DMS 273 (cell line): ENCODE measurements around the gene DCST1.

Source experiments
- DNase-seq: peaks from one replicate; lab custom pipeline; 2025; ENCODE audit not compliant: unreplicated experiment; lab: John Stamatoyannopoulos, UW

The DCST1 gene

DNA sequence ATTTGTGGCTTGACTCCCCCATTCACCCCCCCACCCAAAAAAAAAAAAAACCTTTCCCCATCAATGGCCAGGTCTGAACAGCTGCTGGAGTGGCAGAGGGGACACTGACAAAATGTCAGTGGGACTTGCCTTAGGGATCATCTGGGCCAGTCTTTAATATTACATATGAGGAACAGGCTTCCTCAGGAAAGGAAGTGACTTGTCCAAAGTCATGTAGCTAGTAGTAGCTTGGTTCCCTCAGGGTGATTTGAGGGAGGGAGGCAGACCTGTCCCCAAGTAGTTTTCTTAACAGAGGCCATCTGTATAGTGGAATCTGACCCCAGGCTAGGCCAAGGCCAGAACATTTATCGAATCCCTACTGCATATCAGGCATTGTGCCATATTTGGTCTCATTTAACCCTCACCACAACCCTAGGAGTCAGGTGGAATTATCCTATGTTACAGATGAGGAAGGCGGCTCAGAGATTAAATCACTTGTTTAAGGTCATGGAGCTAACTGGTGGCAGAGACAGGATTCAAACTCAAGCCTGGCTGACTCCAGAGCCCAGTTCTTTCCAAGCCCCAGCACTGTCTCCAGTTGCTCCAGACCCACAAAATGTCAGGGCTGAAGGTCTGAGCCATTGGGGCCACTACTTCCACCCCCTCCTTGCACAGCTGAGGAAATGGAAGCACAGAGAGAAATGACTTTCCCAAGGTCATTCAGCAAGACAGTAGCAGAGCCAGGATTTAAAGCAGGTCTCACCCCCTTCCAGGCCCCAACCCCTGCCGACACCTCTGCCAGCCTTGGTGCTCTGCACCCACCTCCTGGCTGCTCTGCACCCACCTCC lies 20.6 kb upstream of the DCST1 start:
- DNase-seq: no peak

DNA sequence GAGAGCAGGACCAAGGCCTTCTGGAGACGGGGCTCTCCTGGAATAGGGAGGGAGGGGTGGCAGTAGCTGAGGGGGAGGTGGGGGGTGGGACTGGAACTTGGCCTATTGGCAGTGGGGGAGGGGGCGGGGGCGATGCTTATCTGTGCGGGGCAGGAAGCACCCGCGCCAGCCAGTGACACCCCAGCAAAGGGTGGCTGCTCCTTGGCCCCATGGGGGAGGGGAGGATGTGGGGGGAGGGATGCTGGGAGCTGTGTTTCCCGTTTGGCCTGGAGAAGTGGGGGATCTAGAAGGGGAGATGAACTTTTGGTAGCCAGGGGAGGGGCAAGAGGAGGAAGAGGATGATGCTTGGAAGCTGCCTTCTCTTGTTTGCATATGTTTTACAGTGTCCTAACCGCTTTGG lies 20.0 kb upstream of the DCST1 start:
- DNase-seq: no peak

DNA sequence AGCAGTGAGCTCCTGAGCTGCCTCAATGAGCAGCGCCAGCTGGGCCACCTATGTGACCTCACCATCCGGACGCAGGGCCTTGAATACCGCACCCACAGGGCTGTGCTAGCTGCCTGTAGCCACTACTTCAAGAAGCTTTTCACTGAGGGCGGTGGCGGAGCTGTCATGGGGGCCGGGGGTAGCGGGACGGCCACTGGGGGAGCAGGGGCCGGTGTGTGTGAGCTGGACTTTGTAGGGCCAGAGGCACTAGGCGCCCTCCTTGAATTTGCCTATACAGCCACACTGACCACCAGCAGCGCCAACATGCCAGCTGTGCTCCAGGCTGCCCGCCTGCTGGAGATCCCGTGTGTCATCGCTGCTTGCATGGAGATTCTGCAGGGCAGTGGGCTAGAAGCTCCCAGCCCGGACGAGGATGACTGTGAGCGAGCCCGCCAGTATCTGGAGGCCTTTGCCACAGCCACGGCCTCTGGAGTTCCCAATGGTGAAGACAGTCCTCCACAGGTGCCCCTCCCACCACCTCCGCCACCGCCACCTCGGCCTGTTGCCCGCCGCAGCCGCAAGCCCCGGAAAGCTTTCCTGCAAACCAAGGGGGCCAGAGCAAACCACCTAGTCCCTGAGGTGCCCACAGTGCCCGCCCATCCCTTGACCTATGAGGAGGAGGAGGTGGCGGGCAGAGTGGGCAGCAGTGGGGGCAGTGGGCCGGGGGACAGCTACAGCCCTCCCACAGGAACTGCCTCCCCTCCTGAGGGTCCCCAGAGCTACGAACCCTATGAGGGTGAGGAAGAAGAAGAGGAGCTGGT lies 18.7 kb upstream of the DCST1 start:
- no peak for DNase-seq

DNA sequence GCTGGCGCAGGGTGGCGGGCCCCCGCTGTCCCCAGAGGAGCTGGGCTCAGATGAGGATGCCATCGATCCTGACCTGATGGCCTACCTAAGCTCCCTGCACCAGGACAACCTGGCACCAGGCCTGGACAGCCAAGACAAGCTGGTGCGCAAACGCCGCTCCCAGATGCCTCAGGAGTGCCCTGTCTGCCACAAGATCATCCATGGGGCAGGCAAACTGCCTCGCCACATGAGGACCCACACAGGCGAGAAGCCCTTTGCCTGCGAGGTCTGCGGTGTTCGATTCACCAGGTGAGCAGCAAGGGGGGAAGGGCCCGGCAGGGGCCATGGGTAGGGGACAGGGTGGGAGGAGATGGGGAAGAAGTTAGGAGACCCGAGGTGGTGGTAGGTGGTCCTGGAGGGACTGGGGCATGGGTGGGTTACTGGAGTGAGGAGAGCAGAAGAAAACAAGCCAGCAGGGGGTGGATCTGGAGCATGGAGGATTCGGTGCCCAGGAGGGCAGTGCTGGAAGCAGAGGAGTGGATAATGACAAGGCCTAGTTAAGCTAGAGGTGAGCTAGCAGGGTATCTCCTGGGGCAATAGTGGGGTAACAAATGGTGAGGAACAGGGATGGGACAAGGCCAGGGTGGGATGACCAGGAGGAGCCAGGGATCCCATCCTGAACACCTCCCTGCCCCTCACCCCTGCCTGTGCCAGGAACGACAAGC lies 17.9 kb upstream of the DCST1 start:
- DNase-seq: no peak

DNA sequence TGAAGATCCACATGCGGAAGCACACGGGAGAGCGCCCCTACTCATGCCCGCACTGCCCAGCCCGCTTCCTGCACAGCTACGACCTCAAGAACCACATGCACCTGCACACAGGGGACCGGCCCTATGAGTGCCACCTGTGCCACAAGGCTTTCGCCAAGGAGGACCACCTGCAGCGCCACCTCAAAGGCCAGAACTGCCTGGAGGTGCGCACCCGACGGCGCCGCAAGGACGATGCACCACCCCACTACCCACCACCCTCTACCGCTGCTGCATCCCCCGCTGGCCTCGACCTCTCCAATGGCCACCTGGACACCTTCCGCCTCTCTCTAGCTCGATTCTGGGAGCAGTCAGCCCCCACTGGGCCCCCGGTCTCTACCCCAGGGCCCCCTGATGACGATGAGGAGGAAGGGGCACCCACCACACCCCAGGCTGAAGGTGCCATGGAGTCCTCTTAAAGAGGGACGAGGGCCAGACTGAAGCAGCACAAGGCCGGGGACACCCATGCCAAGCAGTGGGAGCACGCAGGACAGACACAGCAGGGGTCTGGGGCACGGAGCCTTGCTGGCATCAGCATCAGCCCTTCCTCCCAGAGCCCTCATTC lies 17.3 kb upstream of the DCST1 start:
- DNase-seq: no peak

DNA sequence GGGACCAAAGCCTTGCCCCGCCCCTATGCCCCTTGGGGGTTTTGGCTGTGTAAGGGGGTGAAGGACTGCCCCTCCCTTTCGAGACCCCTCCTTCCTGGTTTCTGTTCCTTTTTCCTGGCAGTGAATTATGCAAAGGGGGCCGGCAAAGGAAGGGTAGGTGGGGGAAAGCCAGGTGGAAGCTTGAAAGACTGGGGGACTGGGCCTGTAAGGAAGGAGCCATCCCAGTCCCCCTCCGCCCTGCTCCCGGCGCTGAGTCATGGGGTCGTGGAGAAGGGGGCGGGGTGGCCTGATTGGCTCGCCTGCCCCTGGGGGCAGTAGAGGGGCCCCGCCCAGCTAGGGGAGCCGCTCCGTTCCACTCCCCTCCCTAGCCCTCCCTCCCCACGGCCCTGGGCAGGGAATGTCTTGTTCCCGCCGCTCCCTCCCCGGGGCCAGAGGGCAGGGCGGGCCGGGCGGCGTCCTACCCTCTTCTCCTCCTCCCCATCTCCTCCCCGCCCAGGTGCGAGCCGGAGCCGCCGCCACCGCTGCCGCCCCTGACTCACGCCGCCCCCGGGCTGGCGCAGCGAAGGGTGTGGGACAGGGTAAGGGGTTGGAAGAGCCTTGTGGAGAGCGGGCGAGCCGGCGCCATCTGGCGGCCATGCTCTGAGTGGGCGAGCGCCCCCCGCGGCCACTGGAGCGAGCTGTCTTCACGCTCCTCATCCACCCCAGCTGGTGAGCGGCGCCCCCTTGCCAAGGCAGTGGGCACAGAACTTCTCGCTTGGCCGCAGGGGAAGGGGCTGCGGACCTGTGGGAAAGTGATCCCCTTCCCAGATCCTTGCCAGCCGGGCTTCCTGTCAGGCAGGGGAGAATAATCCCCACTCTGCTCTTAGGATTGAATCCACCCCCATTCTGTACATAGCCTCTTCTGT lies 16.3 kb upstream of the DCST1 start:
- DNase-seq: peak; percentile 98

DNA sequence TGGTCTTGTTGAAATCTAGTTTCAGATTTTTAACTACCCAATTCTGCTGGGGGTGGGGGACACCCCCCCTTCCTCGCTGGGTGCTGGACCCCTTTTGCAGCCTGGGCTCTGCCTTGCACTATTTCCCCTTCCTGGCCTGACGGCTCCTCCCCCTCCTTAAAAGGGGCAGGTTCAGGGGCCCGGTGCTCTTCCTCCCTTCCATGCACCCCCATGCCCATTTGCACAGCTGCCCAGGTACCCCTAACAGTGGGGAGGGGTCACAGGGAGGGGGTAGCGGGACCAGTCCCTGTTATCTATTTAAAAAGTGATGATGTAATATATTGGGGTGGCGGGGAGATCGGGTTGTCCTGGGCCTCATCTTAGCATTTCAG lies 15.7 kb upstream of the DCST1 start:
- no peak for DNase-seq

DNA sequence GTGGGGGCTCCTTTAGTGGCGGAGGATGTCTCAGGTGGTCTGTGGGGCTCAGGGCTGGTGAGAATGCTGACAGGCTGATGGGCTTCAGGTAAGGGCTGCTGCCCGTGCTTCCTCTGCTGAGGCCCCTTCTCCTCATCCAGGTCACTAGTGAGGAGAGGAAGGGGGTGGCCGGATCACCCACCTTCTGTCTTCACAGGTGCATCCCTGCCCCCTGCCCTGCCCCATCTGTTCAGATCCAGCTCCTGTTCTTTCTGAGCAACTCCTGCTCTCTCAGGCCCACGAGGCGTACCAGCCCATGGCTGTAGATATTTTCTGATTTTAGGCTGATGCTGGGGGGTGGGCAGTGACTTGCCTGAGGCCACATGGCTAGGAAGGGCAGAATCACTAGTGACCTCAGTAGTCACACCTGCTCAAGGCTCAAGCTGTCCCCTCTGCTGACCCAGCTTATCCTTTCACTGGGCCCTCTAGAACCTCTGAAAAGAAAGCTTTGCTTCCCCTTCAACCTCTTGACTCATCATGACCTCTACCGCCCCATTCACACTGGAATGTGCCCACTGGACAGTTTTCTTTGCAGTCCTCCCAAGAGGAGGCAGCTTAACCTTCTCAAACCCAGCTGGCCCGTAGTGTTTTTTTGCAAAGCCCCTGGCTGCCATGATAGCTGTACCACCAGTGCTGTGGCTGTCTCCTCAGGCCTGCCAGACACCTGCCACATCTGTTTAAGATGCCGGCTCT lies 14.8 kb upstream of the DCST1 start:
- DNase-seq: no peak

DNA sequence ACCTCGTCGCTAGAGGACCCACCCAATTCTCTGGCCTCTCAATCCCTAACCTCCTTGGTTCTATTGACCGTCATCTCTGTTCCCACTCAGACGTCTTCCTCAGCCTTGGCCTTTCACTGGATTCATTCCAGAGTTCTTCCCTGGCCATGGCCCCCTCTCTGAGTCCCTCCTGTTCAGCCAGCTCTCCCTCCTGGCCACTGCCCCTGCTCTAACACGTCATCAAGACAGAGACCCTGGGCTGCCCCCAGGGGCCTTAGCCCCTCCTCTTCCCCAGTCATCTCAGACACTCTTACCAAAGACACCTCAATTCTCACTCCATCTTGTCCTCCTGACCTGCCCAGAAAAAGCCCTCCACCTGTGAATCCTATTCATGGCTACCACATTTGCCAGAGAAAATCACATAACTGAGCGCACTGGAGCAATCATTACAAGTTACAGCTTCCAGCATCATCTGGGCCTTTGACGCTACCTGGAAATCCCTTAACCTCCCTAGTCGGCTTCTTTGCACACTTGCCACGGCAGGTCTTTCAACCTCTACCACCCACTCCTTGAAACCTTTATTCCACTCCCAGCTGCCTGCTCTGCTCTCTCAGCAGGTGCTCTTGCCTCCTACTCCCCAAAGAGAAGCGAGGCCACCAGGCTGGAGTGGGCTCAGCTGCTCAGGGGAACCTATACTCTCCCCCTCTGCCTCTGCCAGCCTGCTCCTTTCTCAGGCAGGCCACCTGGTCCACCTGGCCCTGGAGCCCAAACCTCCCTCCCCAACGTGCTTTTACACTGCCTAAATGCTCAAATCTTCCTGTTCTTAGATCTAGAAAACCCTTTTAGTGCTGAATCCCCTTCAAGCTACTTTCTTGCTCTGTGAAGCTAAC lies 14.0 kb upstream of the DCST1 start:
- no peak for DNase-seq

DNA sequence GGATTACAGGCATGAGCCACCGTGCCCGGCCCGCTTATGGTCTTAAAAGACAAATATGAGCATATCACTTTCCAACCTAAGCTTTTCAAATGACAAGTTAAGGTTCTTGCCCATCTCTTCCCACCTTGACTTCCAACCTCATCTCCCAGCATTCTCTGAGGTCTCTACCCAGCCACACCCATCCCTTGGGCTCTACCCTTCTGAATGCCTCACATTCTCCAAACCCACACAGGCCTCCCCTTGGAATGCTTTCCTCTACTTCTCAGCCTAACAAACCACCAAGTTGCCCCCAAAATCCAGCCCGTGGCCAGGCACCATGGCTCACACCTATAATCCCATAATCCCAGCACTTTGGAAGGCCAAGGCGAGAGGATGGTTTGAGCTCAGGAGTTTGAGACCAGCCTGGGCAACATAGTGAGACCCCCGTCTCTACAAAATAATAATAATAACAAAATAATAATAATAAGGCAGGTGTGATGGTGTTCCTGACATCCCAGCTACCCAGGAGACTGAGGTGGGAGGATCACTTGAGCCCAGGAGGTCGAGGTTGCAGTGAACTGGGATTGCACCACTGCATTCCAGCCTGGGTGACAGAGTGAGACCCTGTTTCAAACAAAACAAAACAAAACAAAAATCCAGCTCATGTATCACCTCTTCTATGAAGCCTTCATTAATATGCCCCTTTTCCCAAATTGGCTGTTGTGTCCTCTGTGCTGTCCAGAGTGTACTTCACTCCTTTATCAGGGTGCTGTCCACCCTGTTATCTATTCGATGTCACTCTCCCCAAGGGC lies 11.3 kb upstream of the DCST1 start:
- no peak for DNase-seq

DNA sequence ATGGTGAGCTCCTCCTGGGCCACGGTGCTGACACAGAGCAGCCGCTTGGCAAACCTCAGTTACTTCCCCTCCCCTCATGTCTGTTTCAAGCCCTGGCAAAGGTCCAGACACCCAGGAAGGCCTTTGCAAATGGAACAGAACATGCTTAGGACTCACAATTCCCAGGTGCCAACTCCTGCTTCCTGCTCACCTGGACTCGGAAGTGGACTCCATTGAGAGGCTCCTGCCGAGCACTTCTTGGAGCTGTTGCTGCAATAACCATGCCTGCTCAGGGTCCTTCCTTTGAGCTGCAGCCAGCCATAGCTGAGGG lies 10.7 kb upstream of the DCST1 start:
- DNase-seq: no peak

DNA sequence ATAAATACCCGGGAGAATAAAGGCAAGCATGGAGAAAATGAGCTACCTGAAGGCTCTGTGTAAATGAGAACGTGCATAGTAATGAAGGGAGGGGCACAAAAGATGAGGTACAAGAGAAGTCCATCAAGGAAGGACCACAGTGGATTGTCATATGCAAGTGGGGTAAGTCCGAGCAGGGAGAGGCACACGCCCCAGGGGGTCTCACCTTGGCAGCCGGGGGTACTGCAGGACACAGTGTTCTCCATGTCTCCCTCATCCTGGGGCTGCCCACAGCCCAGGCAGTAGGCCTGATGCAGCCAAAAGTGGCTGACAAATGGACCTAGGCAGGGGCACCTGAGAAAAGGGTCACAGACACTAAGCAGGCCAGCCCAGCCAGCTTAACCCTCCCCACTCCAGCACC lies 10.0 kb upstream of the DCST1 start:
- DNase-seq: no peak

DNA sequence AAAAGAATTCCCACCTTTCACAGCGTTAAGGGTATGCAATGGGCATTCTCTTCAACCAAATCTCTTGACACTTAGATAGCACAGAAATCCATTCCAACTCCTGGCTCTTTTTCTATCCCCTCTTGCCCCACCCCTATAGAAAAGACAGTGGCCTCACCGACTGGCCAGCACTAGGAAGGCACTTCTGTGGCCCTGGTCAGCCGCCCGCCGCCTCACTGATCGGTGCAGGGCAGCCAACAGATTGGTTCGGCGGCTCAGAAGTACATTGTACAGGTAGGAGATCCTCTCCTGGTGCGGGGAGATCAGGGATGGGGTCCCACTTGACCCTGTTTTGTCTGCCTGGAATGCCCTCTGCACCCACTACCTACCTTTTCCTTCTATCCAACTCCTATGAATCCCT lies 9.3 kb upstream of the DCST1 start:
- DNase-seq: no peak

DNA sequence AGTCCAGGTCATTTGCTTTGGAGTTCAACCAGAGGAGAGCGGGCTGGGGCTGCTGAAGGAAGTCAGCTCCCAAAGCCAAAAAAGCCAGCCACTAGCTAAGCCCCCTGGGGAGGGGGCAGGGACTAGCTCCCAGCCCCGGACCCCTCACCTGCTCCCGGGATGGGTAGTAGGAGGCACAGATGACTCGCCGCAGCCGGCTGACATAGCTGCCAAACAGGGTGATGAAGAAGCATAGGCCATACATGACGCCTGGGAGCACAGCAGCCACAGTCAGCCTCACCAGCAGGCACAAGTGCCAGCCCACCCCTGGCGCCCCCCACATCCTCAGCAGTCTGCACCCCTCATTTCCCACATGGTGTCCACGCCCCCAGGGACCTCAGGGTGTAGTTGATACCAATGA lies 7.5 kb upstream of the DCST1 start:
- DNase-seq: no peak

DNA sequence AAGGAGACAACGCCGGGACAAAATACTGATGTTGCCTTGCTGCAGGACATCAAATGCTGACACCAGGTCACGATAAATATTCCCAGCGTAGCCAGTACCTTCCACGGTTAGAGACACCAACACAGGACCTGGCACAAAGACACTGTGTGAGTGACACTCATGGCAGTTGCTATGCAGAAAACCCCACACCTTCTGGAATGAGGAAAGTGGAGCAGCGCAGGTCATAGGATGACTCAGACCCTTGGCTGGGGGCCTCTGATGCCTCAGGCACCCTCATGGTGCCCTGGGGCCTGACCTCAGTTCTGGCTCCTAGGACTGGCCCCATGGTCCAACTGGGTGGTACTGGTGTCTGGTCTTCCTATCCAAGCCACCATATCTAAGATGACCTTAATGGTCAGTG lies 7.0 kb upstream of the DCST1 start:
- peak; percentile 32 for DNase-seq

DNA sequence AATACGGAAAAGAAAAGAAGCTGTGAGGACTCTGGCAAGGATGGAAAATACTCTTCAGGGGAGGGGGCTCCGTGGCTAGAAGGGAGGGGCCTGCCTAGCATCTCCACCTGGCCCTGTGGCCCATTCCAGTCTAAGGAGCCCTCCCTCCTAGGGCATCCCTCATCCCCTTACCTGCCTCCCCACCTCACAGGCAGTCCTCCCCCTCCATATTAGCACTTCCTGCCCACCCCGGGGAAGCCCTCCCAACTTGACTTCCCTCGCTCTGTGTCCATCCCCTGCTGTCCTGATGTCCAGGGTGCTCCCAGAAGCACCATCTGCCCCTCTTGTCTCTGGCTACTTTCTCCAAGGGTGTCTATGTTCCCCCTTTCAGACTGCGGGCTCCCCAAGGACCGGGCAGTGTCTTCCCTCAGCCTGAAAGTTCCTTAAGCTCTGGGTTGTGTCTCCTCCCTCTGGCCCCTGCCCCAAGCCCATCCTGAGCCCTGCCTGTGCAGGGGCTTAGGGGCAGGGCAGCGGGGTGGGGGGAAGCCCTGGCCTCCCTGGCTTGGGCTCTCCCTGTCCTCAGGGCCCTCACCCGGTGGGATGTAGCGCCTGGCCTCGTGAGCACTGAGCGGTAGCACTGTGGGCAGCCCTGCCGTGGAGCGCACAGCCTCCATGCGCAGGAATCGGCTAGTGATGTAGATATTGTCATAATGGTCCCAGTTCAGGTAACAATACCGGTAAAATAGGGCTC lies 3.9 kb upstream of the DCST1 start:
- DNase-seq: no peak

DNA sequence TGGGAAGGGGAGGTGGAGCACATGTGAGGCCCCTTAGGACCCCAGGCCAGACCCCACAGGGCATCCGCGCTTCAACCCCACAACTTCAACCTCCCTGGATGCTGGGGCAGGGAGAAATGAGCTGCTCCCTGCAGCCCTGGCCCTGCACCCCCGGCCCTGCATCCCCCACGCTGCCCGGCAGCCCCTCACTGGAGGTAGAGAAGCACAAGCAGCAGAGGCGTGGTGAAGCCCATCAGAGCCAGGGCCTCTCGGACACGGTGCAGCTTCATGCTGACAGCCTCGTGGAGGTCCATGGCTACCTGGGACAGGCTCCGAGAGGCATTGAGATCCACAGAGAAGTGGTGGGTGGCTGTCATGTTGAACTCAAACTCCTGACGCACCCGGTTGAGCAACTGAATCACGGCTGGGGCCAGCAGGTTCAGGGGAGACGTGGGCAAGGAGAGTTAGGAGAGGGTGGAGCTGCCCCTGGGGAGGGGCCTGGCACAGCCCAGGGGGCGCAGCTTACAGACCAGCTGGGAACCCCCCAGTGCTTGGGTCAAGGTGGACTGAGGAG lies 3.3 kb upstream of the DCST1 start:
- no peak for DNase-seq
